Stimulated activated naive CD8-positive, alpha-beta T cell treated with anti-CD3 and anti-CD28 coated beads, Interleukin-15, Interleukin-2, amounts not matched to agents 100 U/mL and 50 U/mL, for 24 hours (primary cell): ENCODE data around the gene RHBDF1.

Source experiments
- ATAC-seq: fragments of 150-1000 bp; cut with Tn5 transposase; one replicate; pipeline ENCODE4 v1.10.0; 2021
- DNase-seq: peaks from one replicate; pipeline ENCODE4 v3.0.0; 2021

Gene RHBDF1

GRCh38 chr16:72561-73548 is at the start of gene RHBDF1:
Gene RHBDF1, minus strand, starts transcription at chr16:72631. Its CDS starts 7,616 bp downstream, at chr16:65015.
- ATAC-seq (peak; percentile 29), DNase-seq (peak; percentile 50)

GRCh38 chr16:120756-121155 is 48.3 kb upstream of the RHBDF1 start:
- no peak for DNase-seq
- no peak for ATAC-seq

GRCh38 chr16:119835-120491 is 47.5 kb upstream of the RHBDF1 start:
- ATAC-seq (no peak), DNase-seq (no peak)

GRCh38 chr16:119295-119694 is 46.9 kb upstream of the RHBDF1 start:
- no peak for DNase-seq
- ATAC-seq, result no peak

- ATAC-seq (no peak), DNase-seq (no peak)
These were observed 46.4 kb upstream of the RHBDF1 start for GRCh38 chr16:118857-119256.

- peak; percentile 77 for DNase-seq
- ATAC-seq, result peak; percentile 84
These were observed 45.2 kb upstream of the RHBDF1 start for GRCh38 chr16:117379-118365.

- DNase-seq, result no peak
- ATAC-seq, result no peak
These were observed 43.6 kb upstream of the RHBDF1 start for GRCh38 chr16:116015-116414.

GRCh38 chr16:114327-114726 is 41.9 kb upstream of the RHBDF1 start:
- ATAC-seq (no peak), DNase-seq (no peak)

GRCh38 chr16:112153-112840 is 39.9 kb upstream of the RHBDF1 start:
- no peak for DNase-seq
- ATAC-seq, result no peak

GRCh38 chr16:106623-107324 is 34.3 kb upstream of the RHBDF1 start:
- DNase-seq, result peak; percentile 46
- ATAC-seq, result peak; percentile 65

- ATAC-seq, result no peak
- no peak for DNase-seq
These were observed 33.1 kb upstream of the RHBDF1 start for GRCh38 chr16:105521-105920.

GRCh38 chr16:104928-105327 is 32.5 kb upstream of the RHBDF1 start:
- ATAC-seq (no peak), DNase-seq (no peak)

- no peak for ATAC-seq
These were observed 31.9 kb upstream of the RHBDF1 start for GRCh38 chr16:104355-104754.

GRCh38 chr16:102060-102855 is 29.8 kb upstream of the RHBDF1 start:
- no peak for DNase-seq
- ATAC-seq, result no peak

More at GRCh38 chr16:104355-104754, 31.9 kb upstream of the RHBDF1 start:
- no peak for DNase-seq

GRCh38 chr16:101586-101985 is 29.2 kb upstream of the RHBDF1 start:
- ATAC-seq (no peak), DNase-seq (no peak)

GRCh38 chr16:100989-101388 is 28.6 kb upstream of the RHBDF1 start:
- ATAC-seq (no peak), DNase-seq (no peak)

GRCh38 chr16:97822-98221 is 25.4 kb upstream of the RHBDF1 start:
- ATAC-seq, result no peak
- no peak for DNase-seq

- DNase-seq, result peak; percentile 92
- ATAC-seq, result peak; percentile 94
These were observed 24.5 kb upstream of the RHBDF1 start for GRCh38 chr16:96935-97381.

- DNase-seq, result no peak
- no peak for ATAC-seq
These were observed 22.5 kb upstream of the RHBDF1 start for GRCh38 chr16:94918-95265.
